GM12878 (cell line): ENCODE results near the gene RIT1.

Experiments used
- ATF2 ChIP-seq: IDR thresholded peaks from 2 replicates; pipeline ENCODE4 v1.6.1; 2012; ENCODE audit warnings: low read length, inconsistent platforms
- BRCA1 ChIP-seq: IDR thresholded peaks from 2 replicates; pipeline ENCODE4 v1.6.1; 2011; ENCODE audit warnings: low read depth, low read length, improper control_type of control experiment
- EZH2 ChIP-seq: IDR thresholded peaks from 2 replicates; pipeline ENCODE4 v1.6.1; 2012; ENCODE audit warnings: low read depth, mild to moderate bottlenecking, control low read depth, inconsistent platforms, low read length, borderline replicate concordance; ENCODE audit not compliant: control insufficient read depth
- KDM1A ChIP-seq: fragments of 200-600 bp; sonication (generic); IDR thresholded peaks from 2 replicates; pipeline ENCODE4 v1.6.1; 2016; ENCODE audit warnings: borderline replicate concordance
- NFYB ChIP-seq: IDR thresholded peaks from 2 replicates; pipeline ENCODE4 v1.6.1; 2011; ENCODE audit warnings: low read depth, mild to moderate bottlenecking, low read length, improper control_type of control experiment, moderate library complexity; ENCODE audit not compliant: insufficient read depth
- REST ChIP-seq: IDR thresholded peaks from 2 replicates; pipeline ENCODE4 v1.6.1; 2012; ENCODE audit warnings: mild to moderate bottlenecking, low read depth, low read length
- SMAD1 ChIP-seq: fragments of 450-650 bp; IDR thresholded peaks from 2 replicates; pipeline ENCODE4 v1.6.1; 2018; ENCODE audit warnings: mild to moderate bottlenecking, low read depth; ENCODE audit not compliant: partially characterized antibody

- TF ChIP-seq REST, result no peak
- no peak for TF ChIP-seq SMAD1
- TF ChIP-seq NFYB, result no peak
- TF ChIP-seq BRCA1, result no peak
- TF ChIP-seq KDM1A, result no peak
- TF ChIP-seq EZH2, result no peak
- TF ChIP-seq ATF2, result no peak
Observed at GRCh38 chr1:155847823-155848529, 63.2 kb downstream of the RIT1 start.
